A549 (cell line): Measurements from ENCODE around the gene TTC21B. TPM values are rescaled to one million over a fixed set of nuclear protein-coding genes. Genes with fewer than 3 reads are reported as not detected.

ENCODE experiments used
- ATAC-seq, 2 experiments: fragments of 200-7000 bp in 1 of 2; fragments of >200 bp in 1 of 2; cut with Nextera tagmentation in 1 of 2; cut with Tn5 transposase in 1 of 2; 3 replicates each; pipeline versions ENCODE4 v1.8.0 to v1.9.1; 2018 to 2020; ENCODE audit warnings: mild to moderate bottlenecking in 1 of 2, moderate library complexity in 1 of 2
- CTCF ChIA-PET: fragments of 300-600 bp; sonication (Branson Sonifier 250); formaldehyde crosslinking; extraction: SDS; loops from one replicate; lab custom pipeline; 2021; ENCODE audit warnings: antibody characterized with exemption, inconsistent platforms; lab: Yijun Ruan, JAX
- POLR2A ChIA-PET: fragments of 350-600 bp; formaldehyde crosslinking; extraction: SDS; loops from one replicate; lab custom pipeline; 2021; ENCODE audit warnings: antibody characterized with exemption, inconsistent platforms; lab: Yijun Ruan, JAX
- DNase-seq, 2 experiments: peaks; one replicate each; pipeline versions ENCODE4 v3.0.0 to v3.0.0-alpha.2; 2011 to 2016; ENCODE audit warnings: low read depth in 1 of 2, low spot score in 1 of 2
- FAIRE-seq: peaks from 2 replicates; lab custom pipeline; 2011; peaks lifted over from hg19 to GRCh38; lab: Jason Lieb, UNC
- H3K27ac ChIP-seq, 2 experiments: fragments of >200 bp; sonication (Bioruptor Twin); formaldehyde crosslinking; 3 replicates each; pipeline ENCODE4 v1.5.1; 2016 to 2017
- H3K4me1 ChIP-seq: fragments of >200 bp; sonication (Bioruptor Twin); formaldehyde crosslinking; 3 replicates; pipeline ENCODE4 v1.6.1; 2016
- H3K4me2 ChIP-seq: fragments of >200 bp; sonication (Bioruptor Twin); formaldehyde crosslinking; 3 replicates; pipeline ENCODE4 v1.6.1; 2016
- H3K4me3 ChIP-seq: fragments of >200 bp; sonication (Bioruptor Twin); formaldehyde crosslinking; 3 replicates; pipeline ENCODE4 v1.5.1; 2016
- H3K9me3 ChIP-seq: fragments of >200 bp; sonication (Bioruptor Twin); formaldehyde crosslinking; 3 replicates; pipeline ENCODE4 v1.6.1; 2016
- ATOH8 ChIP-seq: fragments of 250-450 bp; sonication (Bioruptor Pico); IDR thresholded peaks from 2 replicates; pipeline ENCODE4 v1.5.0; 2020; ENCODE audit warnings: low read depth, mild to moderate bottlenecking, moderate library complexity
- BHLHE40 ChIP-seq: IDR thresholded peaks from 2 replicates; pipeline ENCODE4 v1.6.1; 2012; ENCODE audit warnings: low read depth, low read length, inconsistent platforms
- CBX2 ChIP-seq: fragments of 200-600 bp; sonication (generic); IDR thresholded peaks from 2 replicates; pipeline ENCODE4 v1.6.1; 2016; ENCODE audit warnings: low read depth, mild to moderate bottlenecking, borderline replicate concordance
- CHD2 ChIP-seq: fragments of 150-350 bp; IDR thresholded peaks from 2 replicates; pipeline ENCODE4 v1.6.1; 2014; ENCODE audit warnings: low read length; ENCODE audit not compliant: partially characterized antibody
- CHD4 ChIP-seq: fragments of 200-600 bp; sonication (generic); IDR thresholded peaks from 2 replicates; pipeline ENCODE4 v1.6.1; 2016; ENCODE audit warnings: antibody characterized with exemption, mild to moderate bottlenecking, borderline replicate concordance
- E2F6 ChIP-seq: IDR thresholded peaks from 2 replicates; pipeline ENCODE4 v1.6.1; 2012; ENCODE audit warnings: low read depth, borderline replicate concordance
- EHMT2 ChIP-seq: fragments of 200-600 bp; sonication (generic); IDR thresholded peaks from 2 replicates; pipeline ENCODE4 v1.6.1; 2016; ENCODE audit warnings: antibody characterized with exemption, low read depth, mild to moderate bottlenecking, moderate library complexity
- FOXS1 ChIP-seq: fragments of 250-450 bp; sonication (Bioruptor Pico); IDR thresholded peaks from 2 replicates; pipeline ENCODE4 v1.5.0; 2020; ENCODE audit warnings: mild to moderate bottlenecking, moderate library complexity
- GATA3 ChIP-seq: IDR thresholded peaks from 2 replicates; pipeline ENCODE4 v1.6.1; 2012; ENCODE audit warnings: borderline replicate concordance
- HDAC2 ChIP-seq: fragments of 200-600 bp; sonication (generic); IDR thresholded peaks from 2 replicates; pipeline ENCODE4 v1.6.1; 2016
- HES2 ChIP-seq: fragments of >200 bp; sonication (Bioruptor Twin); formaldehyde crosslinking; IDR thresholded peaks from 2 replicates; pipeline ENCODE4 v1.6.1; 2016
- HMGXB4 ChIP-seq: fragments of 250-450 bp; sonication (Bioruptor Pico); IDR thresholded peaks from 2 replicates; pipeline ENCODE4 v1.5.0; 2021; ENCODE audit warnings: mild to moderate bottlenecking, moderate library complexity, borderline replicate concordance
- HOXA7 ChIP-seq: fragments of 250-450 bp; sonication (Bioruptor Pico); IDR thresholded peaks from 2 replicates; pipeline ENCODE4 v1.5.0; 2020; ENCODE audit warnings: mild to moderate bottlenecking, moderate library complexity
- JUN ChIP-seq, 2 experiments: fragments of >200 bp; sonication (Bioruptor Twin); formaldehyde crosslinking; IDR thresholded peaks; 2 replicates in 1 of 2; 3 replicates in 1 of 2; pipeline ENCODE4 v1.6.1; 2016 to 2017
- JUNB ChIP-seq: fragments of >200 bp; sonication (Bioruptor Twin); formaldehyde crosslinking; IDR thresholded peaks from 2 replicates; pipeline ENCODE4 v1.6.1; 2016
- KDM5A ChIP-seq: fragments of 200-600 bp; sonication (generic); IDR thresholded peaks from 2 replicates; pipeline ENCODE4 v1.6.1; 2016; ENCODE audit warnings: antibody characterized with exemption, mild to moderate bottlenecking
- MAFK ChIP-seq: fragments of 450-650 bp; IDR thresholded peaks from 2 replicates; pipeline ENCODE4 v1.6.1; 2014; ENCODE audit not compliant: partially characterized antibody
- MAZ ChIP-seq: fragments of 150-350 bp; IDR thresholded peaks from 2 replicates; pipeline ENCODE4 v1.6.1; 2014; ENCODE audit warnings: antibody characterized with exemption, low read depth, low read length, borderline replicate concordance
- NFE2L2 ChIP-seq: fragments of 150-350 bp; conservative IDR thresholded peaks from 2 replicates; pipeline ENCODE4 v1.6.1; 2014; ENCODE audit warnings: low read length
- NPAS2 ChIP-seq: fragments of 250-450 bp; sonication (Bioruptor Pico); IDR thresholded peaks from 2 replicates; pipeline ENCODE4 v1.8.0; 2022; ENCODE audit warnings: mild to moderate bottlenecking, moderate library complexity, borderline replicate concordance
- PBX3 ChIP-seq: IDR thresholded peaks from 2 replicates; pipeline ENCODE4 v1.6.1; 2012
- PHF8 ChIP-seq: fragments of 200-600 bp; sonication (generic); IDR thresholded peaks from 2 replicates; pipeline ENCODE4 v1.6.1; 2016; ENCODE audit warnings: low read depth, mild to moderate bottlenecking, antibody characterized with exemption, moderate library complexity, borderline replicate concordance
- POLR2A ChIP-seq: IDR thresholded peaks from 2 replicates; pipeline ENCODE4 v1.6.1; 2012; ENCODE audit warnings: mild to moderate bottlenecking, low read length
- RCOR1 ChIP-seq: fragments of 150-350 bp; IDR thresholded peaks from 2 replicates; pipeline ENCODE4 v1.6.1; 2014; ENCODE audit warnings: antibody characterized with exemption, low read length, low read depth
- RNF2 ChIP-seq: fragments of 200-600 bp; sonication (generic); IDR thresholded peaks from 2 replicates; pipeline ENCODE4 v1.6.1; 2016; ENCODE audit warnings: low read depth, mild to moderate bottlenecking, antibody characterized with exemption, moderate library complexity, borderline replicate concordance
- SMC3 ChIP-seq: fragments of >200 bp; sonication (Bioruptor Twin); formaldehyde crosslinking; IDR thresholded peaks from 3 replicates; pipeline ENCODE4 v1.6.1; 2018; ENCODE audit warnings: inconsistent platforms
- SREBF2 ChIP-seq: fragments of 450-650 bp; IDR thresholded peaks from 2 replicates; pipeline ENCODE4 v1.6.1; 2014; ENCODE audit warnings: mild to moderate bottlenecking, moderate library complexity
- ZNF302 ChIP-seq: fragments of 250-450 bp; sonication (Bioruptor Pico); IDR thresholded peaks from 2 replicates; pipeline ENCODE4 v1.9.0; 2021; ENCODE audit warnings: inconsistent platforms, mild to moderate bottlenecking, moderate library complexity
- WGBS: methylation state at CpG from one replicate; pipeline ENCODE4 v1.1.6; 2017; ENCODE audit errors: missing lambda C conversion rate; 5-methylcytosine and 5-hydroxymethylcytosine counted together
- polyA plus RNA-seq, 4 experiments: library from polyadenylated mRNA; depleted of rRNA in 3 of 4; stranded (reverse); fragments of >200 nt; fragmentation: RNase III in 1 of 4; extraction: RNeasy Plus Mini Kit Qiagen cat#74134 plus additional on column Dnase treatment in 1 of 4; gene quantifications; 2 replicates in 3 of 4; 3 replicates in 1 of 4; pipeline ENCODE4 v1.2.3, GENCODE V29; 2011 to 2017

TTC21B gene
- polyA plus RNA-seq, 2 of the 4 experiments (the other 2 are of a cell fraction) = 6.2 to 17.5 TPM

- TF ChIP-seq HMGXB4 (CRISPR knock-in tag) (no peak), CHD2 (no peak), GATA3 (no peak), PBX3 (no peak), BHLHE40 (no peak), NFE2L2 (no peak), ATOH8 (CRISPR knock-in tag) (no peak), HOXA7 (CRISPR knock-in tag) (no peak)
Measured at GRCh38 chr2:165891345-165891744, 62.2 kb downstream of the TTC21B start (continued).

GRCh38 chr2:165889798-165890197 lies 63.8 kb downstream of the TTC21B start:
- CTCF ChIA-PET = interaction anchor here (1.1 kb wide), 1 partner anchor 13 kb away, joined by 3 read pairs; no protein-coding TSS in a partner anchor
- H3K4me3 ChIP-seq = no peak overlapping the region
- POLR2A ChIA-PET = no interaction called here
- no peaks in the 10 kb centered on the region for H3K9me3 ChIP-seq
- no peak overlapping the region for H3K4me2 ChIP-seq
- no peak for DNase-seq
- H3K27ac ChIP-seq = no peak overlapping the region
- ATAC-seq = no peak
- FAIRE-seq = no peak
- no peak for TF ChIP-seq CBX2
- peak; percentile 40 for TF ChIP-seq MAFK
- H3K4me1 ChIP-seq = no peaks in the 10 kb centered on the region

- POLR2A ChIA-PET = no interaction called here
Measured at GRCh38 chr2:165889158-165889557, 64.4 kb downstream of the TTC21B start.

More at GRCh38 chr2:165889158-165889557, 64.4 kb downstream of the TTC21B start:
- no peak for TF ChIP-seq ZNF302
- no peak for TF ChIP-seq E2F6
- no peak for TF ChIP-seq KDM5A
- no peak for TF ChIP-seq POLR2A
- no peak for TF ChIP-seq JUNB
- no peak for TF ChIP-seq GATA3
- no peak for TF ChIP-seq NPAS2 (CRISPR knock-in tag)
- no peak for TF ChIP-seq MAZ
- no peak for TF ChIP-seq HMGXB4 (CRISPR knock-in tag)
- TF ChIP-seq CHD4 = no peak
- TF ChIP-seq SREBF2 = no peak
- no peak for TF ChIP-seq RCOR1
- no peak for TF ChIP-seq JUN (IDR thresholded peaks at IDR 0.05)
- TF ChIP-seq HES2 = no peak
- no peak for TF ChIP-seq FOXS1
- no peak for TF ChIP-seq PHF8
- no peak for TF ChIP-seq SMC3
- no peak for TF ChIP-seq EHMT2
- no peak for TF ChIP-seq RNF2
- no peak for TF ChIP-seq HDAC2
- FAIRE-seq (no peak), DNase-seq (no peak), ATAC-seq (no peak)
- no peak overlapping the region for H3K4me2 ChIP-seq
- H3K9me3 ChIP-seq = no peaks in the 10 kb centered on the region
- WGBS = 86% methylated on average over 1 of the region's 1 CpG
- H3K4me3 ChIP-seq = no peak overlapping the region
- no peak overlapping the region for H3K27ac ChIP-seq
- no peaks in the 10 kb centered on the region for H3K4me1 ChIP-seq
- CTCF ChIA-PET = interaction anchor here (1.1 to 1.9 kb wide), 2 partner anchors 13 to 14 kb away, joined by 3 to 5 read pairs; no protein-coding TSS in a partner anchor
